Bone marrow (tissue), 2 donors: ENCODE measurements around the gene VEGFC.

Source experiments
- DNase-seq, 2 donors: peaks; one replicate each; lab custom pipeline; 2025; lab: John Stamatoyannopoulos, UW

The VEGFC gene

DNA sequence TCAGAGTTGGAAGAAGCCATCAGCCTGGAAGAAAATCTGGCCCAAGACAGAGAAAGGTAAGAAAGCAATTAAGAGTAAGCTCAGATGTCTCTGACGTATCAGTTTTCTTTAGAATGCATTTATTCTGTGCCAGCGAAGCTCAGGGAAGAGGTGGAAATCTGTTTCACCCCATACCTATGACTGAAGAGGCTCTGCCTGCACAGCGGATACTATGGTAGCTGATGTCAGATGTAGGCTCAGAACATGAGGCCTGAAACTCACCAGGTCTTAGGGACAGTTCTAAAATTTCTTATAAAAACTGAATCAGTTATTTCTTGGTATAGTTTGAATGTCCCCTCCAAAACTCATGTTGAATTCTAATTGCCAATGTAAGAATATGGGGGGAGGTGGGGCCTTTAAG is 30.9 kb downstream of the VEGFC start:
- no peak for DNase-seq

DNA sequence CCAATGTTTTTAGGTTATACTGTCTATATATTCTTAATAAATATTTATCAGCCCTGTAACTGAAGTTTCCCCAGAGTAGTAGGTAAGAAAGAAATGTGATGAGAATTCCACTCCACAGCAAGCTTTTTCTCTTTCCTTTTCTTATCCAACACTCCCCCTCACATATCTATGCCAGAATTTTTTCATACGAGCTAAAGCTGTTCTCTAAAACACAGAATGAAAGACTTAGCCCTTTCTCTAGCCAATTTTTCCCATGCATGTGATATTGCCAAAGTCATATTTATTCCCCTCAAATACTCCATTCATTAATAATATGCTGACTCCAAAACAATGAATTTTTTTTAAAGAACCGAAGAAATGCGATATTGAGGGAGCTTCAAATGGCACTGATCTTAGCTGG is 32.3 kb downstream of the VEGFC start:
- no peak for DNase-seq

GRCh38 chr4:176758731-176759130 is 34.0 kb downstream of the VEGFC start:
- no peak for DNase-seq

DNA sequence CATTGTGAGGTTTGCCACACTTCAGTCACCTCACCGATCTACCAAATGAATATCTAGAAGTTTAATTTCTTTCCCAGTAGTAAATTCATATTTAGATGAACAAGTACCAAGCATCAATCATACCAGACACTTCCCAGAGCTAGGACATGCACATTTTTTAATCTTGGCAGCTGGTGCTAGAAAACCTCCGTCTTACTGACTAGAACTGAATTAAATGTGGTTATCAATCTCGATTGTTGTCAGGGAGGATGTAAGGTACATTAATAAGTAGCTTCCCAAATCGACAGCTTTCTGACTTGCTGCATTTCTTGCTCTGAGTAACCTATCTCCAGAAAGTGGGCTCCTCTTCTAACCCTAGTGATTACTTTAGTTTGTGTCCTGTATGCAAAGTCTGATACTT is 34.4 kb downstream of the VEGFC start:
- DNase-seq = no peak

DNA sequence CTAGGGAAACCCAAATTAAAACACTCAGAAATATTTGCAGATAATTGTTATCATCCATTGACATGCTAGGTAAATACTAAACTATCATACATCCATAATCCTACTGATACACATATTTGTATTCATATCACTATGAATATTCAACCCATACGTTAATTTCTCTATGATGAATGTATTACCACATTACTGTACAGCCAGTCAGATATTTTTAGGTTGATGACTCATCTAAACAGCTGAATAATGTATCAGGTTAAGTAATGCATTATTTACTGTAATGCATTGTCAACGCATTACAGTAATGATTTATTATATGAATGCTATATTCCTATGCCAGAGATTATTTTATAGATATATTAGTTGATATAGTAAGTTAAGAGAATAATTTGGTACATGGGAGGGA is 37.1 kb downstream of the VEGFC start:
- no peak for DNase-seq

DNA sequence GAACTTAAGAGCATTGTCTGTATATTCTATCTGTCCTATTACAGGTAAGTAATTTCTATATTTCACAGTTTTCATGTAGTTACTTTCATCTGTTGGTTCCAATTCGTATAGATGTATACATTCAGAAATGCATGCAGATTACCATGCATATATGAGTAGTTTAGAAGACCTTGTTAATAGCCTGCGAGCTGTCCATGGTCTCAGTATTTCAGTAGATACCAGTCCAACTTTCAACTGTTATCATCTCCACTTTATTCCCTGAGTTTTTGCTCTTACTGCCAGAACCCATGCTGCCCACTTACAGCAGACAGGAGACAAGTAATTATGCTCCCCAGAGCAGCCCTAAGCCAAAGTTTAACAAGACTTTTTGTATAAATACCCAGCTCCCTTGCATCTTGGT is 37.7 kb downstream of the VEGFC start:
- no peak for DNase-seq

- no peak for DNase-seq
These were observed 39.7 kb downstream of the VEGFC start for GRCh38 chr4:176753049-176753448.

GRCh38 chr4:176752191-176752749 is 40.5 kb downstream of the VEGFC start:
- no peak for DNase-seq

DNA sequence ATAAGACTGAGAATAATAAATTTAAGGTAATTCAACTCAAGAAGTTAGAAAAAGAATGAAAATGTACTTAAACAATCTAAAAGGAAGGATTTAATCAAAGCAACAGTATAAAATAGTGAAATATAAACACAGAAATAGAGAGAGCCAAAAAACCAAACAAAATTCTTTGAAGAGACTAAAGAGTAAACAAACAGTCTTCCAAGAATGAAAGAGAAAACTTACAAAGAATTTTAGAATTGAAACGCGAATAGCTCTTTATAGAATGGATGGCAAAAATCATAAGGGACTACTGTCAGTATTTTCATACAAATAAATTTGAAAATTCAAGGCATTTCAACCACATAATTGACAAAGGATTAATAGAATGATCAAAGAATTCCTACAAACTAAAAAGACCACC is 41.7 kb downstream of the VEGFC start:
- DNase-seq = no peak

GRCh38 chr4:176746846-176747245 is 45.9 kb downstream of the VEGFC start:
- DNase-seq = no peak

DNA sequence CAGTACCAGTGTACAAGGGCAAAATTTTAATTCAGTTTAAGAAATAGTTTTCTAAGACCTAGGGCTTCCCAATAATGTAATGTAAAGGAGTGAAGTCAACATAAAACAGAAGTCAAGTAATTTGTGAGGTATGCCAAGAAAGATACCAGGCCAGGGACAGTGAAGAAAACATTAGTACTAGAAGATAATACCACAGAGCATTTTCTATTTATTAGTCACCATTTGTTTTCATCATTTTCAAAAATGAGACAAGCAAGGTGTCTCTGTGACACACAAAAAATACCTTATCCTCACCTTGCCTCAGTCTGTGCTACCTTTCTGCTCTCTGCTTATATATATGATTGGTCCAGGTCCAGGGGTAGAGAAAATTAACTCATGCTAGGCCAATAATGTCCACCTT is 46.8 kb downstream of the VEGFC start:
- no peak for DNase-seq

GRCh38 chr4:176744091-176744490 is 48.6 kb downstream of the VEGFC start:
- no peak for DNase-seq

DNA sequence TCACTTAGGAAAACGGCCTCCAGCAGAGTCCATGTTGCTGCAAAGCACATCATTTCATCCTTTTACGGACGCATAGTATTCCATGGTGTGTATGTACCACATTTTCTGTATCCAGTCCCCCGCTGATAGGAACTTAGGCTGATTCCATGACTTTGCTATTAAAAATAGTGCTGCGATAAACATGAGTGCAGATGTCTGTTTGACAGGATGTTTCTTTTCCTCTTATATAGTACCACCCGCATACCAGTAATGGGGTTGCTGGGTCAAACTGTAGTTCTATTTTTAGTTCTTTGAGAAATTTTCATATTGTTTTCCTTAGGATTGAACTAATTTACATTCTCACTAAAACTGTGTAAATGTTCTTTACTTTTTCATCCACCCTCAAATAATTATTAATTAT is 50.5 kb downstream of the VEGFC start:
- DNase-seq = no peak

DNA sequence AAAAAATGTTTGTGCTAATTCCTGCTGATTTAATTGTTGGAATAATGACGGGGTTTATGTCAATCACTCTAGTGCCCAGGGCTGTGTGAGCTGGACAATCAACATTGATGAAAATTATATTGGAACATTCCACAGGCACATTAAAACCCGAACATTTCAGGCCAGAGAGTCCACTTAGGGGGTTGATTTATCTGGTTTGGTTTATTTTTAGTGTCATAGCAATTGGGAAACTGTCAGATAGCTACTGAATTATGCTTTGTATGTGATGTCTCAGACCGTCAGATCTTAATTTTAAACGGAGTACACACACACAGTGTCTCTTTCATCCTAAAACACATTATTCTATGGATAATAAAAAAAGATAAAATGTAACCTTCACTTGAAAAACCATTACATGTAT is 51.5 kb downstream of the VEGFC start:
- no peak for DNase-seq

DNA sequence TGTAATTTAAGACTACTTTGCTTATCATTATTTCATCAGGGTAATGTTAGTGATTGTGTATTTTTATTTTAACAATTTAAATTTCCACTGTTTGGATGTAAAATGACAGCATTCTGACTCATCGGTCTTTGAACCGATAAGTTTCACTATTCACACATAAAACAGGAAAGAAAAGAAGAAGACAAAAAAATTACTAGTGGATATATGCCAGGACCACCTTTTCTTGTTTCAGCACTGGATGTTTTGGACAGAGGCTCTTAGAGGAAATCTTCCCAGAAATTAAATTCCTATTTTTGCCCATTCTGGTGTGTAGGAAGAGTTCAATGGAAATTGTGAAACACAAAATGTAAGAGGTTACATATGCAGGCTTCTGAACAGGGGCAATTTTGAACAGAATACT is 57.4 kb downstream of the VEGFC start:
- DNase-seq = no peak

DNA sequence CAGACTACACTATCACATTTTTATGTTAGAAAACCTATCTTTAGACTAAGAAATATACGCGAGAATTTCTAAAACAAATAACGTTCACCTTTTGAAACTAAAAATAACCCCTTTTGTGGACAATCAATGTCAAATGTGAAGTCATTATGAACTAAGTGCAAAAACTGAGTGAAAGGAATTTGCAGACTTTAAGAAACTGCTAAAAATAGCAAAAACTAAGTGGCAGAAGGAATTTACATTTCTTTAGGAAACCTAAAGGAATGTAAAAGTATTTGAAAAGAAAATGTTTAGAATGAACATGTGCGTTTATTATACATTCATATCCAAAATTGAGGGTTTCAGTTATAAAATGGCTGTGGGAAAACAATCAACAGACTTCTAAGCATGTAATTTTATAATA is 58.3 kb downstream of the VEGFC start:
- DNase-seq = no peak

DNA sequence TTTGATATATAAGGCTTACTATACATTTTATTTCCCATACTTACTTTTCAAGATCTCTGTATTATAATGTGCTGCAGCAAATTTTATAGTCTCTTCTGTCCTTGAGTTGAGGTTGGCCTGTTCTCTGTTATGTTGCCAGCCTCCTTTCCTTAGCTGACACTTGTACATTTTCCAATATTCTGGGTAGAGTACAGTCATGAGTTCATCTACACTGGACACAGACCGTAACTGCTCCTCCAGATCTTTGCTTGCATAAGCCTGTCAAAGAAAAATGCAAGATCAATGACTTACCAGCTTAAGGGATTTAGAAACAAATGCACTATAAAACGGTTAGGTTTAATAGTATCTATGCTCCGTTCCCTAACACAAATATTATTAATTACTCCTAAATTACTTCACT is 63.2 kb downstream of the VEGFC start:
- no peak for DNase-seq

DNA sequence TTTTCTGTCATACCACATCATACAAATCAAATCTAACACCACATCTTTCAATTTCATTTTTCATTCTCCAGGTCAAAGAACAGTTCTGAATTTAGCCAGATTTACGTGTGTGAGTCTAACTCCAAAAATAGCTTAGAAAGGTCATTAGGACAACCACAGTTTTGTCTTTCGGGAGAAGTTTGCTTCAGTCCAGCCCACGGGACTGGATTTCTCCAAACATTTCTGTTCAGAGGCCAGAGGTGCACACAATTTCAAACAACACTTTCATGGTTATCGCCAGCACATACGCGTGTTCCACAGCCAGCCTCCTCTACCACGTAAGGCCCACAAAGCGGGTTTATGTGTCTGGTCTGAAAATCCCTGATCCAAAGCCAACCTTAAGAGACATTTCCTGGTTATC is 65.9 kb downstream of the VEGFC start:
- no peak for DNase-seq

- DNase-seq = no peak
These were observed 71.3 kb downstream of the VEGFC start for GRCh38 chr4:176721459-176721858.

DNA sequence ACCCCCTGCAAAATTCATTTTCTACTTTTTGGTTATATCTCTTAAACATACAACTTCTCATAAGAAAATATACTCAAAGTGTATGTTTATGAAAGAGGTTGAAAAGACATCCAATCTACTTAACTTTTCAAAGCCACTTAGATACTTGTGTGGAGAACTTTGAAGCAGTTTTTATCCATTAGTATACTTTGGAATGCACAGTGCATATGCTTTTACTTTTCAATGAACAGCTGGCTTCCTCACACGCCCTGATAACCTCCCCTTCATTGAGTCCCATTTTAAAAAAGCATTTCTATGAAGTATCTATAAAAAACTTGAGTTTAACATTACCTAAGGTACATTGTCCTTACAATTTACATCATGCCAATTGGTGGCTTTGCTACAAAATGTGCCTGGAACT is 73.8 kb downstream of the VEGFC start:
- no peak for DNase-seq

- no peak for DNase-seq
These were observed 75.5 kb downstream of the VEGFC start for GRCh38 chr4:176717237-176717636.

DNA sequence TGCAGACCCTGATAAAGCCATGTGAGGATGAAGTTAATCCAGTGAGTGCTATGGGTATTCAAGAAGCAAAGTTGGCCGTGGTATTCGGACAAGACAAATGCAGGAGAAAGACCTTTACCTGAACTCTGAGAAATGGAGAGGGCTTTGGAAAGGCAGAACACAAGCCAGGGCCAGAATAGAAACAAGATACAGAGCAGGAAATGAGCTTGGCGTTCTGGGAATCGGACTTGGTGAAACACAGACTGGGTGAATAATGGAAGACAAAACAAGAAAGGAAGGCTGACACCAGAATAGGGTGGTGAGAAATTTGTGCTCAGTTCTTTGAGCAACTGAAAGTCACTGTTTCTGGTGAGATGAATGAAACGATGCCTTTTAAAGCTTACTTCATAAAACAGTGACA is 83.3 kb downstream of the VEGFC start:
- no peak for DNase-seq

- DNase-seq = no peak
These were observed 83.9 kb downstream of the VEGFC start for GRCh38 chr4:176708771-176709311.

DNA sequence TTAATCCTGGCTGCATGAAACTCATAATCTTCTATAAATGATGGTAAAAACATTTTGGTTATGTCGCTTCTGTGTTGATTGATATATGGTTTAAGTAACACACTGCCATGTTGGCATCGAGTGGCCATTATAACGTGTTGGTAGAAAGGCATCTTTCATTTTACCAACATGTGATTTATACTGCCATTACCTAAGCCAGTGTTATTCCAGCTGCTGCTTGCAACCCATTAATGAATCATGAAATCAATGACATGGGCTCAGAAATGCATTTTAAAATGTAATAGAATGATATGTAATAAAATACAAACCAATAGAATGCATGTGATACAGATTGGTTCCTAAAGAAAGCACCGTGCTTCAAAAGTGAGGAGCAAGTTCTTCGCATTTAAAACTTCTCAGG is 102.0 kb downstream of the VEGFC start:
- no peak for DNase-seq
